ENCODE measurements around the gene TAF8.

DNA sequence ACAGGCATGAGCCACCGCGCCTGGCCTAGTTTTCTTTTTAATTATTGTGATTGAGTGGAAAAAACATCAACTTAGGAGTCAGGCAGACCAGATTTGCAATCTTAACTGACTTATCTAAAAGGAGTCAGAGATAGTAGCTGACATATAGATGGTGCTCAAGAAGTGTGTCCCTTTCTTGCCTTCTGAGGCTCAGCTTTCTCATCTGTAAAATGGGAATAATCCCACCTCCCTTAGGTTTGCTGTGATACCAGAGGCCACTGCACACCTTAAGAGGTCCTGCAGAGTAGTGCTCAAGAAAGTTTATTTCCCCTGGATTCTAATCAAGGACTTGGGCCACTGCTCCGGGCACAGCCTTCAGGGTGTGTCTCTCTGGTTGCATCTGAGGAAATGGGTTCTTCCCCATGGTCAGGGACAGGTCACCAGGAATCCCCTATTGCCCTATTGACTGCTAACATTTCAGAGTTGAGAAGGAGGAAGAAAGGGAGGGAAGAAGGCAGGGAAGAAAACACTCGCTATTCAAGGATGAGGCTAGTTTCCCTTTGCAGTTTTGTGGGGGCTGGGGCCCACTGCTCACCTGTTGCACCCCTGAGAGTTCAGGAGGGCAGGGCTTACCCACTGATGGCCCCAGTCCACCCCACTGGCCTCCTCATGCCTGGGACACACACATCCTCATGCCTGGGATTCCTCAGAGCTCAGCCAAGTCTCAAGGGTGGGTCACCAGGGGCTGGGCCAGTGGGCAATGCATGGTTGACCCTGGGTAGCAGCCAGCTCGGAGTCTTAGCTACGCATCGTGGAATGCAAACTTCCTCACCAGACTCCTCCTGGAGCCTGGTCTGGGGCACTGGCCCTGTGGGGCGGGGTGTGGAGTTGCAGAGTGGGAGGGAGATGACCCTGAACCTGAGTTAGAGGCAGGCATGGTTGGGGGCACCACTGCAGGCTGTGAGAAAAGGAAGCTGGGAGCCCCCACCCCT is 70.9 kb downstream of the TAF8 start:
- no peak for TF ChIP-seq POLR2A (IDR thresholded peaks at IDR 0.05)
- no peak for TF ChIP-seq POLR2AphosphoS5 (IDR thresholded peaks at IDR 0.05)
- TF ChIP-seq CTCF (IDR thresholded peaks at IDR 0.05), result no peak
